ENCODE results near the gene CTSW.

- no peak for TF ChIP-seq CTCF (conservative IDR thresholded peaks at IDR 0.05; ENCODE audit: low read length)
- TF ChIP-seq EZH2phosphoT487 (IDR thresholded peaks at IDR 0.05; ENCODE audit: borderline replicate concordance, low read depth, low read length), result no peak
Measured at GRCh38 chr11:65857853-65858680, 21.6 kb upstream of the CTSW start, which contains the start of gene CFL1.
